Heart right ventricle (tissue), 16 donors: ENCODE measurements around the gene ACP6. TPM values are rescaled to one million over a fixed set of nuclear protein-coding genes. Genes with fewer than 3 reads are reported as not detected.

ENCODE experiments used
- ATAC-seq, 8 donors: fragments of 200-7000 bp; cut with Tn5 transposase; one replicate each; pipeline ENCODE4 v1.9.1; 2020; ENCODE audit warnings: mild to moderate bottlenecking in 8 of 8, moderate library complexity in 8 of 8, moderate number of reproducible peaks in 1 of 8
- DNase-seq, 2 donors: peaks; one replicate each; pipeline ENCODE4 v3.0.0-alpha.2; 2020
- H3K27ac ChIP-seq, 10 donors: fragments of 200-600 bp; sonication (generic) in 2 of 10; one replicate each; pipeline versions ENCODE4 v1.5.0 to v1.8.0; 2020 to 2022; ENCODE audit warnings: mild to moderate bottlenecking in 3 of 10
- H3K27me3 ChIP-seq, 7 donors: fragments of 200-600 bp; one replicate each; pipeline ENCODE4 v1.8.0; 2021 to 2022; ENCODE audit warnings: mild to moderate bottlenecking in 2 of 7
- H3K36me3 ChIP-seq, 9 donors: fragments of 200-600 bp; sonication (generic) in 1 of 9; one replicate each; pipeline versions ENCODE4 v1.5.0 to v1.8.0; 2020 to 2022; ENCODE audit warnings: mild to moderate bottlenecking in 2 of 9
- H3K4me1 ChIP-seq, 9 donors: fragments of 200-600 bp; sonication (generic) in 1 of 9; one replicate each; pipeline versions ENCODE4 v1.5.0 to v1.8.0; 2020 to 2022; ENCODE audit warnings: mild to moderate bottlenecking in 4 of 9
- H3K4me3 ChIP-seq, 10 donors: fragments of 200-600 bp; sonication (generic) in 2 of 10; one replicate each; pipeline versions ENCODE4 v1.5.0 to v1.8.0; 2020 to 2022; ENCODE audit warnings: mild to moderate bottlenecking in 7 of 10, moderate library complexity in 2 of 10
- H3K9me3 ChIP-seq, 11 donors: fragments of 200-600 bp in 10 of 11; sonication (generic) in 2 of 11; one replicate each; pipeline versions ENCODE4 v1.5.0 to v1.8.0; 2013 to 2022; ENCODE audit warnings: mild to moderate bottlenecking in 2 of 11, control low read depth in 1 of 11, moderate library complexity in 1 of 11
- WGBS, 2 donors: extraction: QIAGEN DNeasy Blood & Tissue Kit; methylation state at CpG; one replicate each; pipeline ENCODE4 v1.1.7; 2013; ENCODE audit warnings: inconsistent platforms in 1 of 2; 5-methylcytosine and 5-hydroxymethylcytosine counted together
- intact Hi-C, 10 donors: fragments of 100-400 bp; cut with DNase I; formaldehyde crosslinking; loops; one replicate each; pipeline versions ENCODE4 v1.11.1 to v1.14.2; 2022
- polyA plus RNA-seq, 2 donors: library from polyadenylated mRNA; stranded (reverse); fragments of 200-250 nt; gene quantifications; one replicate each; pipeline ENCODE4 v1.2.3, GENCODE V29; 2013
- total RNA-seq, 10 donors: library from RNA; stranded (reverse); fragmentation: NEBNext Ultra II Directional in 3 of 10; extraction: Animal tissue kit (Norgen Biotek cat#: 25700) in 3 of 10; gene quantifications; one replicate each; pipeline versions ENCODE4 v1.2.1 to v1.2.4, GENCODE V29; 2021 to 2023
- TF ChIP-seq, protein P1 (sequence below), 9 donors: fragments of 200-600 bp; sonication (generic) in 2 of 9; IDR thresholded peaks; one replicate each; pipeline versions ENCODE4 v1.5.0 to v1.8.0; 2021 to 2022; ENCODE audit warnings: antibody characterized with exemption in 9 of 9, mild to moderate bottlenecking in 5 of 9, moderate library complexity in 1 of 9
- donor health status: Arrhythmogenic right ventricular cardiomyopathy.
- donor health status: ischemic (EF 13 %, LVEDD 7.1; RV severe dilation, severe dysfunction).
- donor health status: healthy with polysubstance abuse.
- donor health status: DM: no; HTN: yes; CAD: no.
- donor health status: DM: no; HTN: no; CAD: no.
- donor health status: ischemic (EF 25% LVEDD 6.9; RV normal size, moderate dysfunction).
- donor health status: ischemic (EF 25% LVEDD 5.7; RV mildly dilated, moderate dysfunction).
- donor health status: healthy.
- donor health status: DM: yes; HTN: yes; CAD: no.
- donor health status: Ischemic cardiomyopathy.
- donor health status: ischemic (EF 35%, LVEDD 5.7; RV mildly dilated, moderate dysfunction).
- donor health status: nonischemic (EF 11% LVEDD 7.7; RV severe dilation, severe dysfunction).
- donor health status: DM: yes; HTN: yes; CAD: no.
- donor health status: PGD.
- donor health status: ischemic (EF 29% LVEDD 5.4; RV normal size, mild dysfunction).
- donor health status: nonischemic (EF 23%, LVEDD 6.1; RV moderate dilation, normal function).

ACP6 gene
- total and polyA plus RNA-seq, 12 donors = 5.0 to 24.8 (median 16.1) TPM

- Histone ChIP-seq H3K4me3 (no peak overlapping the region), H3K27ac (no peak overlapping the region)
- TF ChIP-seq, protein P1, sequence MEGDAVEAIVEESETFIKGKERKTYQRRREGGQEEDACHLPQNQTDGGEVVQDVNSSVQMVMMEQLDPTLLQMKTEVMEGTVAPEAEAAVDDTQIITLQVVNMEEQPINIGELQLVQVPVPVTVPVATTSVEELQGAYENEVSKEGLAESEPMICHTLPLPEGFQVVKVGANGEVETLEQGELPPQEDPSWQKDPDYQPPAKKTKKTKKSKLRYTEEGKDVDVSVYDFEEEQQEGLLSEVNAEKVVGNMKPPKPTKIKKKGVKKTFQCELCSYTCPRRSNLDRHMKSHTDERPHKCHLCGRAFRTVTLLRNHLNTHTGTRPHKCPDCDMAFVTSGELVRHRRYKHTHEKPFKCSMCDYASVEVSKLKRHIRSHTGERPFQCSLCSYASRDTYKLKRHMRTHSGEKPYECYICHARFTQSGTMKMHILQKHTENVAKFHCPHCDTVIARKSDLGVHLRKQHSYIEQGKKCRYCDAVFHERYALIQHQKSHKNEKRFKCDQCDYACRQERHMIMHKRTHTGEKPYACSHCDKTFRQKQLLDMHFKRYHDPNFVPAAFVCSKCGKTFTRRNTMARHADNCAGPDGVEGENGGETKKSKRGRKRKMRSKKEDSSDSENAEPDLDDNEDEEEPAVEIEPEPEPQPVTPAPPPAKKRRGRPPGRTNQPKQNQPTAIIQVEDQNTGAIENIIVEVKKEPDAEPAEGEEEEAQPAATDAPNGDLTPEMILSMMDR (IDR thresholded peaks at IDR 0.05) = no peak
These were observed 3.1 kb upstream of the ACP6 start for GRCh38 chr1:147673406-147673805.

DNA sequence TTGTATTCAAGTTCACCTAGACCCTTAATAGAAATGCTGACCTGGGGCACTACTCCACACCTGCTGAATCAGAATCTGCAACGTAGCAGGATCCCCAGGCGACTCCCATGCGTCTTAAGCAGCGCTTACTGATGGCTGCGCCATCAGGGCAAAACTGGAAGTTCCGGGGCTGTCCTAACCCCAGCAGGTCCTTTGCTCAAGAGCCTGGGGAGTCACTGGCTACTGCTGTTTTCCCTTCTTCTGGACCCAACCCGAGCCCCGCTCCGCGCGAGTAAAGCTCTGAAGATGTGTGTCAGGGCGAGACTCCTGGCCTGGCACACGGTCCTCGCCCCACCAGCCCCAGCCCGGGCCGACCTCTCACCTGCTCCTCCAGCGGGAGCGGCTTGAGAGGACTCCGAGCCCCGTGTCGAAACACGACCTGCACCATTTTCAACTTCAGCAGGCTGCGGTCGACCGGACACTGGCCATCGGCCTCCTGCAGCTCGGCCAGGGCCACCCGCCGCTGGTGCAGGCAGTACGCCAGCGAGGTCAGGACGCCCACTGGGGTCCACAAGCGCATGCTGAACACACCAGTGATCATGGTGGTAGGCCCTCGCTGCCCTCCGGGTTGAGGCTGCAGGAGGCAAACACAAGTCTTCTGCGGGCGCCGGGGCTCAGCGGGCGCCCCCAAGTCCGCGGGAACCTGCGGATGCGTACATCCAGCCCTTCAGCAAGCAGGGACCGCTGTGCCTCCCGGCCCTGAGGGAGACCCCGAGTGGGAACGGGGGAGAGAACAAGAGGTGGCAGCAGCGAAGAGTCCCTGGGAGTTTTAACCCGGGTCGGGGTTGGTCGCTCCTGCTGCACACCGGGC lies 630 bp downstream of the ACP6 start:
- DNase-seq = peak; percentile 16 to 39
- H3K4me3 ChIP-seq = peak overlapping the region; percentile 45 to 91 (median 80)

More at GRCh38 chr1:147673406-147673805, 3.1 kb upstream of the ACP6 start:
- Histone ChIP-seq H3K27me3 (no peaks in the 10 kb centered on the region), H3K4me1 (peaks cover 0 to 19% (median 9%) of the 10 kb centered on the region in 9 donors), H3K9me3 (peaks cover 0 to 19% (median 4%) of the 10 kb centered on the region in 11 donors), H3K36me3 (no peaks in the 10 kb centered on the region)
- intact Hi-C loops = no loop called here
- 51 to 52% methylated on average over 2 of the region's 2 CpGs for WGBS, 2 donors
- DNase-seq = no peak
- ATAC-seq = no peak

GRCh38 chr1:147665521-147665920 lies 4.8 kb downstream of the ACP6 start:
- intact Hi-C loops = loop anchor here in 1 of 10 donors (2.0 kb wide), 1 partner anchor 35 kb away; no protein-coding TSS in a partner anchor
- Histone ChIP-seq H3K4me3 (no peak overlapping the region), H3K27me3 (no peaks in the 10 kb centered on the region), H3K9me3 (peaks cover 0 to 13% (median 0%) of the 10 kb centered on the region in 11 donors), H3K36me3 (no peaks in the 10 kb centered on the region), H3K27ac (no peak overlapping the region), H3K4me1 (peaks cover 0 to 15% (median 9%) of the 10 kb centered on the region in 9 donors)
- TF ChIP-seq, protein P1 (IDR thresholded peaks at IDR 0.05) = peak in 1 of 9 donors; percentile 17
- no peak for DNase-seq
- no peak for ATAC-seq
- WGBS, 2 donors = 93 to 97% methylated on average over 2 of the region's 2 CpGs

More for the DNA sequence above, 630 bp downstream of the ACP6 start:
- H3K27me3 ChIP-seq = no peaks in the 10 kb centered on the region
- TF ChIP-seq, protein P1 (IDR thresholded peaks at IDR 0.05) = no peak
- H3K4me1 ChIP-seq = peaks cover 0 to 19% (median 9%) of the 10 kb centered on the region in 9 donors
- no peaks in the 10 kb centered on the region for H3K9me3 ChIP-seq
- no peaks in the 10 kb centered on the region for H3K36me3 ChIP-seq
- ATAC-seq = peak; percentile 30 to 77 (median 62)
- WGBS, 2 donors = 0% methylated on average over 53 of the region's 53 CpGs
- intact Hi-C loops = no loop called here
- peak overlapping the region in 9 of 10 donors; percentile 71 to 83 (median 77) for H3K27ac ChIP-seq

- 76 to 89% methylated on average over 4 of the region's 4 CpGs for WGBS, 2 donors
- peaks cover 0 to 13% (median 0%) of the 10 kb centered on the region in 11 donors for H3K9me3 ChIP-seq
- TF ChIP-seq, protein P1 (IDR thresholded peaks at IDR 0.05) = no peak
- peaks cover 0 to 9% (median 7%) of the 10 kb centered on the region in 9 donors for H3K4me1 ChIP-seq
- DNase-seq (no peak), ATAC-seq (no peak)
- H3K36me3 ChIP-seq = peaks cover 0 to 4% (median 0%) of the 10 kb centered on the region in 9 donors
- H3K27ac ChIP-seq = no peak overlapping the region
- intact Hi-C loops = loop anchor here in 1 of 10 donors (2.0 kb wide), 1 partner anchor 33 kb away; no protein-coding TSS in a partner anchor
- no peak overlapping the region for H3K4me3 ChIP-seq
- H3K27me3 ChIP-seq = no peaks in the 10 kb centered on the region
These were observed 6.1 kb downstream of the ACP6 start for GRCh38 chr1:147664206-147664605.
